ENCODE data around the gene MRPL32.

MRPL32 gene

DNA sequence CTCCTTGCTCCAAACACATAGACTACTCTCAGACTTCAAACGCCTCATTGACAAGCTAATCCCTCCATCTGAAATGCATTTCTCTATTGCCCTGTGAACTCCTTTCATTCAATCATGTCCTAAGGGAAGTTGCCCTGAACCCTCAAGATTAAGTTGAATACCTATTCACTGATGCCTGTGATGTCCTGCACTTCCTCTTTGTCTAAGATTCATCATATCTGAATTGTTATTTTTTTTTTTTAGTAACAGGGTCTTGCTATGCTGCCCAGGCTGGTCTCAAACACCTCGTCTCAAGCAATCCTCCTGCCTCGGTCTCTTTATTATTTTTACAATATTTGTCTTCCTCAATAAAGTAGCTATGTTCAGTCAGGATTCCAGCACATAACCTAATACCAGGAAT lies 3.4 kb upstream of the MRPL32 start:
- FAIRE-seq, result no peak

DNA sequence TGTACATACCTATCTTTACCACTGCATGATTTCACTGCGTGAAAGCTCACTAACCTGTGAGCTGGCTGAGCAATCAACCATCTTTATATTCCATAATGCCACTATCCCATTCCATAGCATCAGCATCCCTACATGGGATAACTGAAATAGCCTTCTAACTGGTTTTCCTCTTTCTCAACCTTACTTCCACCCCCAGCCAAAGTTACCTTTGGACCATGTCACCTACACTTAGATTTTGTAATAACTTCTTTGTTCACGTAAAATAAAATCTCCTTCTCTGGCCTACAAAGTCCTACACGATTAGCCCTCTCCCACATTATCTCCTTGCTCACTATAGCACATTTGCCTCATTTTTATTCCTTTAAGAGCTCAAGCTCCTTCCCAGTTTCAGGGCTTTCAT lies 2.7 kb upstream of the MRPL32 start:
- FAIRE-seq, result no peak

DNA sequence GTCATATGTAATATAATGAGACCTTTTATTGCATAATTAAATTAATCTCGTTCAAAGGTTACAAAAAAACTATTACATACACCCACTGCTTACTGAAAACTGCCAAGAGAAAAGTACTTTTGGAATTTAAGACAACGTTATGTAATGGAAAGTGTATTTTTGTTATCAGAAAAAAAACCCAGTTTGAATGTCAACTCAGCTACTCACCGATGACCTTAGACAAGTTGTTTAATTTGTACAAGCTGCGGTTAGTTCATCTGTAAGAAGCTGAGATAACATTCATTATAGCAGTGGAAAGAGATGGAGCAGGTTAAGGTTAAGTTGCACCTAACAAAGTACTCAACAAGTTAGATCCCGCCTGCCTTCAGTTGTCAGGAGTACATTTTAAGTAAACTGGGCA lies 1.3 kb upstream of the MRPL32 start:
- no peak for FAIRE-seq

- no peak for FAIRE-seq
Observed at GRCh38 chr7:42931447-42931833, 736 bp upstream of the MRPL32 start.

- no peak for FAIRE-seq
Observed at GRCh38 chr7:42932811-42933591, 825 bp downstream of the MRPL32 start.

- FAIRE-seq, result no peak
Observed at GRCh38 chr7:42934291-42934690, 2.1 kb downstream of the MRPL32 start.

DNA sequence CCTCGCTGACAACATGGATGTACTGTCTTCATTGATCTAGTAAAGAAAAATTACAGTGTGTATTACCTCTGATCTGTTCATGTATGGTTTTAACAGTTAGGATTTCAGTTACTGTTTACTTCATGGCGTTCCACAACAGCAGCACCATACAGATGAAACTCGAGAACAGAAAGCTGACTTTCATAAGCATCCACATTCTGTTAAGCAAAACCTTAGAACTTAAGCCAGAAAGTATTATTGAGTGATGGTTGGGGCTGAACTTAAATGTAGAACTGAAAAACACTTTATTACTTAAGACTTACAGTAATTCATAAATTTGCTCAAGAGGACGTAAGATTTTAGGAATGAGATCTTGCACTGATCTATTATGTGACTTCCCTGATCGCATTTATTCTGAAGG lies 3.7 kb downstream of the MRPL32 start:
- no peak for FAIRE-seq

DNA sequence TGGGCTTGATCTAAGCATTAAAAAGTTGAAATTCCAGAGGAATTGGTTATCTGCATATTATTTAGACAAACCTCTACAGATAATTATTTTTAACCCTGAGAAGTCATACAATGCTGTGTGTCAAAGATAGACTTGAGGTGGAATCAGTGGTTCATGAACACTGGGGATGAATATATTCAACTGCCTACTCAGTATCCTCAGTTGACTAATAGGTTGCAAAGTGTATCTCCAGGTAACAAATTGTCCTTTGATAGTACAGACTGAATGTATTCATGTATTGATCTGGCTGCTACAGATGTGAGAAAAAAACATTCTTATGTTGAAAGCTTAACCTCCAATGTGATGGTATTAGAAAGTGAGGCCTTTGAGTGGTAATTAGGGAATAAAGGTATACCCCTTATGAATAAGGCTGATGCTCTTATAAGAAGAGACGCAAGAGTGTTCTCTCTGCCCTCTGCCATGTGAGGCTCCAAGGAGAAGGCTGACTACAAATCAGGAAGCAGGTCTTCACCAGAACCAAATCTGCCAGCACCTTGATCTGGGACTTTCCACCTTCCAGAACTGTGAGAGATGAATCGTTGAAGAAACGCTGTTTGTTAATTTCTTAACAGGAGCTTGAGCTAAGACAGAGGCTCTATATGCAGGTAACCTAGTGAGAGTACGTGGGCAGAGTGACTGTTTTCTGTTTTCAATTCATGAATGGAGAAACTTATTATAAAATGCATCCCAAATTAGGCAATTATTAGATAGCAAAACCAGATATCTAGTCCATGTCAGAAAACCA lies 7.5 kb downstream of the MRPL32 start:
- FAIRE-seq, result no peak

DNA sequence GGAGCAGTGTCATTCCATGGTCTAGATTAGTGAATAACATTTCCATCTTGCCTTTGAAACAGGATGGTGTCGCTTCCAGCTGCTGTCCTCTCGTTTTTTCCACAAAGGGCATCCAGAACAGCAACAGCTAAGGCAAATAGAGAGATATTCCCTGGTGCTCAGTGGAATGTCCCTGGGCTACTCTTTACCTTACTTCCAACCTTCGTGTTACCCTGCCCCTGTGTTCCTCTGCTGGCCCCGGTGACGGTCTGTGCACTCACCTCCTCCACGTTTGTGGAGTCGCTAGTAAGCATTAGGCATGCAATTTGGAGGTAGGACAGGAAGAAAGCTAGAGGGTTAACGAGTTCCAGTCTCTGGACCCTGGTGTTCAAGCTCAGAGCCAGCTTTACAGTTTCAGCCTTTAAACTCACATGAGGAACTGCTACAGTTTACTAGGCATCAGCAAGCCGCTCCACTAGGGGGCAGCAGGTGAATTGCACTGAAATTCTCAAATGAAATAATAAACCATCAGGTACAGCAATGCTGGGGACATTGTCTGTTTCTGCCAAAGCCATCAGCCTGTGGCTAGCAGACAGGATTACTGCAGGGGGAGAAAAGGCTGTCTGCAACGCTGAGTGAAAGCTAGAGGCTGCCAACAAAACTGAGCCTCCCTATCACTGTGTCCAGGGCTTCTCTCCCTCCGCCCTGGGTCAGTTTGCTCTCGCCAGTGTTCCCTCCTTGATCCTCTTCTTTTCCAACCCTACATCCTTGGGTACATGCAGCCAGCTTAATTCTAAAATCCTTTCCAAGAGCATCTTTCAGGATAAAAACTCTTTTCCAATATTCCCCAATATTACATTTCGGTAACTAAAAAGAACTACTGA lies 9.0 kb downstream of the MRPL32 start:
- FAIRE-seq, result peak; percentile 83

DNA sequence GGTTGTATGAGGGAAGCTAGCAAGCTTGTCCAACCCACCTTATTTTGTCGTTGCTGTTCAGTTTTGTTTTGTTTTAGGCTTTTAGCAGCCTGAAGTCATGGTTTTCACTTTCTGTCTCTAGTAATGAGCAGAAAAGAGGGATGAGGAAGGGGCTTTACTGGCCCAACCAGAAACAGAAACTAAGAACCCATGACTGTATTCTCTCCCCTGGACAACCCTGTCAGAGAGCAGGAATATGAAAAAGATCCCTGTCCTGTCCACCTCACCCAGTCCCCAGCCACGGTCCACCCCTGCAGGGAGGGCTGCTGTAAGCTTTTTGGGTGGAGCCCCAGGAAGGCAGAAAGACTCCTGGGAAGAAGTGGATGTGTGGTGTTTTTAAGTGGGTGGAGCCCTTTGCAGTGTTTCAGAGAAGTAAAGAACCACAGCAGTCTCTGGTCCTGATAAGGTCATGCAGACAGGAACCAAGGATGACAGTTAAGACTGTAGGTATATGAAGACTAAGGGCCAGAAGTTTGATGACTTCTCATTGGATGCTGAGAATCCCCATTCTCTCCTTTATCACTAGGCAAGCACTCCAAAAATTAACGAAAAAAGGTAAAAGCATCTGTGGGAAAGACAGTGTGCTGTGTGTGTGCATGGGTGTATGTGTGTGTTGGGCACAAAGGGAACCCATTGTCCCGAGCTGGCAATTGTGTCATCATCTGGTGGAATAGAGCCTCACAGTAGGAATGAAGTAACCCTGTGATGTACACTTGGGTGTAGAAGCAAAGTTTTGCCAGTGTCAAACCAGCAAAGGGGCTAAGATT lies 13.8 kb downstream of the MRPL32 start:
- FAIRE-seq, result no peak

DNA sequence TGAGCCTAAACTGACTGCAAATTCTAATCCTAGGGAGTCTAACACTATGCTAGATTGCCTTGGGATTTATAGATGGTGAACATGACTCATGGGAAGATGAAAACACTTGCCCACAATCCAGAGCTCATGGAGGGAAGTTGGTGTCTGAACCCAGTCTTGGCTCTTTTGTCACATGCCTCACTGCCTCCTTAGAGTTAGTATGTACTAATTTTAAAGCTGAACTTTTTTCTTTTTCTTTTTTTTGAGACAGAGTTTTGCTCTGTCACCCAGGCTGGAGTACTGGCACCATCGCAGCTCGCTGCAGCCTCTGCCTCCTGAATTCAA lies 14.4 kb downstream of the MRPL32 start:
- FAIRE-seq, result no peak

GRCh38 chr7:42947521-42947920 lies 15.3 kb downstream of the MRPL32 start:
- FAIRE-seq, result no peak

GRCh38 chr7:42950417-42950816 lies 18.2 kb downstream of the MRPL32 start:
- FAIRE-seq, result no peak

DNA sequence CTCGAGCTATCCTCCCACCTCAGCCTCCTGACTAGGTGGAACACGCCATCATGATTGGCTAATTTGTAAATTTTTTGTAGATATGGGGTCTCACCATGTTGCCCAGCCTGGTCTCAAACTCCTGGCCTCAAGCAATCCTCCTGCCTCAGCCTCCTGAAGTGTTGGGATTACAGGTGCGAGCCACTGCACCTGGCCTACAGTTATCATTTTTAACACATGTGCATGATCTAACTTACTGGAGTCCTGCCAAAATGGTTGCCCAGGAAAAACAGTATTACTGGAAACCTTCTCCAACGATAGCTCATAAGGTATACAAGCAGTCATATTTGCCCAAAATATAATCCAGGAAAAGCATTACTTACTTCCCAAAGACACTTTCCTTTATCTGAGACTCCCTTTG lies 20.2 kb downstream of the MRPL32 start:
- FAIRE-seq, result no peak

GRCh38 chr7:42953994-42954393 lies 21.8 kb downstream of the MRPL32 start:
- FAIRE-seq, result no peak

GRCh38 chr7:42956062-42956461 lies 23.9 kb downstream of the MRPL32 start:
- FAIRE-seq, result no peak

DNA sequence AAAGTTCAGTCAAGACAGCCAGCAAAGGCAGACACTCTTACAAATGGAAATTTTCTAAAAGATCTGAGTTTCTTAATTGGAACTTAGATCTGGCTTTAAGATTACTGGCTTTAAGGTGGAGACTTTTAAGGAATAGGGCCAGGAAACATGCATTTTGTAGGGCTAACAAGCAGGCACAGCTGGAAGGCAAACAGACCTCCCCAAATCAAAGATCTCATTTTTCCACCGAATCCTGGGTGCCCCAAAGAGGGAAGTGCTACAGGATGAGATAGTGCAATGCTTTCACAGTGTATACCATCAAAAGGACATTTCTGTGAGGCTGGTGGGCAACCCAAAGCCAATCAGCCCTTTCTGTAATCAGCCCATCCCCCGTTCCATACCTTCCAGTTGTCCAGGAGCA lies 27.4 kb downstream of the MRPL32 start:
- no peak for FAIRE-seq

GRCh38 chr7:42960762-42961161 lies 28.6 kb downstream of the MRPL32 start:
- no peak for FAIRE-seq

DNA sequence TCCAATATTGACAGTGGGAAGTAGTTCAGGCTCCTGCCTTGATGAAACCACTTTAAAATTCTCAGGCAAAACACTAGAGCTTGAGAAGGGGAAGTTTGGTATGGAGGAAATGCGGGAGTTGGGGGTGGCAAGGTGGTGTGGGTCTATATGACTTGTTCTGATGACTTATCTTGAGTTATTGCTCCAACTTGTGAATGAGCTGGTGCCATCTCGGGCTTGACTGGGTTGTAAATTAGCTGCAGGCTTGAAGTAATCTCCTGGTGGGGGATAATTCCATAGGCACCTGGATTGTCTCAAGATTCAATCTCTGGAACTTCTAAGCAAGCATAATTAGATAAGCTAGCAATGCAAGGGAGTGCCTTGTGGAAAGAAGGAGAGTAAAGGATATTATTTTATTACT lies 29.0 kb downstream of the MRPL32 start:
- no peak for FAIRE-seq

DNA sequence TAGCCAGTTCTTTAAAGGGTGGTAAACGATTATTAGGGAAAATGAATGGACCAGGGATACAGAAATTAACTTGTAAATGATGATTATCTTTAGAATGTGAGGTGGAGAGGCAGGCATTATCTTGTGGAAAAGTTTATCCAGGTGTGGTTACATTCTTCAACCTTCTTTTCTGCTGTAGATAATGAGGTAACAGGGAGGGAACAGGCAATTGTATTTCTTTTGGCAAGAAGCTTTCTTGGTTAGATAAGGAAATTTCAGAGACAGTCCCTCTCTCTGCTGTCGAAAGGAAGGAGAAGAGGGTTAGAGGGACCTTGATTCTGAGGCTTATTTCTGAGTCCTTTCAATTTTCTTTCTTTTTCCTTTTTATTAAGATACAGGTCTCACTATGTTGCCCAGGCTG lies 32.1 kb downstream of the MRPL32 start:
- no peak for FAIRE-seq

GRCh38 chr7:42964849-42965805 lies 33.0 kb downstream of the MRPL32 start:
- no peak for FAIRE-seq

GRCh38 chr7:42967391-42967790 lies 35.2 kb downstream of the MRPL32 start:
- no peak for FAIRE-seq
